Measurements from ENCODE around the gene CYP4Z1. TPM values are rescaled to one million over a fixed set of nuclear protein-coding genes. Genes with fewer than 3 reads are reported as not detected.
A peak's percentile ranks its signal among the peaks of the same experiment; 100 is the strongest.

CYP4Z1 gene
- total RNA-seq (1 to 10 TPM; 1.1 to 2.5 TPM), polyA plus RNA-seq (ENCODE audit: insufficient read length in 2 of 2) (1 to 10 TPM; 1.3 to 2.5 TPM)
- long read RNA-seq, donor 1 = 0 reads
- long read RNA-seq, donor 2 = 0 reads
- long read RNA-seq, donor 3 = 0 reads
- long read RNA-seq, donor 4 = 0 reads

GRCh38 chr1:47067097-47067594 is at the start of gene CYP4Z1:
Gene CYP4Z1 (plus strand): TSS chr1:47067231. CDS start chr1:47067491, 260 bp downstream.
- H3K4me3 ChIP-seq (ENCODE audit: low read depth, low read length) = no peak within 1 kb of the TSS
- H3K36me3 ChIP-seq (ENCODE audit: control insufficient read depth, insufficient read depth, low read length) = no peaks in the 10 kb centered on the region
- H3K27ac ChIP-seq (ENCODE audit: low read depth, low read length) = no peak within 1 kb of the TSS
- peaks cover 4% of the 10 kb centered on the region for H3K27me3 ChIP-seq (ENCODE audit: control insufficient read depth, insufficient read depth, low read length)
- DNase-seq (ENCODE audit: low read depth in 4 of 6, low spot score in 6 of 6) = no peak
- H3K9me3 ChIP-seq (ENCODE audit: control insufficient read depth, insufficient read depth, low read length) = no peaks in the 10 kb centered on the region
- H3K4me1 ChIP-seq (ENCODE audit: control insufficient read depth, insufficient read depth, low read length) = no peaks in the 10 kb centered on the region

GRCh38 chr1:47021070-47021469 is 46.0 kb upstream of the CYP4Z1 start:
- H3K27ac ChIP-seq (ENCODE audit: low read depth, low read length) = no peak overlapping the region
- peaks cover 2% of the 10 kb centered on the region for H3K9me3 ChIP-seq (ENCODE audit: control insufficient read depth, insufficient read depth, low read length)
- 80% methylated on average over 1 of the region's 2 CpGs for WGBS (ENCODE audit: insufficient coverage)
- H3K36me3 ChIP-seq (ENCODE audit: control insufficient read depth, insufficient read depth, low read length) = no peaks in the 10 kb centered on the region
- peaks cover 10% of the 10 kb centered on the region for H3K27me3 ChIP-seq (ENCODE audit: control insufficient read depth, insufficient read depth, low read length)
- H3K4me1 ChIP-seq (ENCODE audit: control insufficient read depth, insufficient read depth, low read length) = peaks cover 7% of the 10 kb centered on the region
- H3K4me3 ChIP-seq (ENCODE audit: low read depth, low read length) = no peak overlapping the region
- DNase-seq (ENCODE audit: low read depth in 4 of 6, low spot score in 6 of 6) = no peak

- under 1% methylated on average over 41 of the region's 49 CpGs for WGBS (ENCODE audit: insufficient coverage)
- DNase-seq (ENCODE audit: low read depth in 4 of 6, low spot score in 6 of 6) = peak; percentile 20 to 92 (median 36)
- no peaks in the 10 kb centered on the region for H3K9me3 ChIP-seq (ENCODE audit: control insufficient read depth, insufficient read depth, low read length)
- peak within 1 kb of the TSS; percentile 55 for H3K4me3 ChIP-seq (ENCODE audit: low read depth, low read length)
- peaks cover 7% of the 10 kb centered on the region for H3K4me1 ChIP-seq (ENCODE audit: control insufficient read depth, insufficient read depth, low read length)
- H3K36me3 ChIP-seq (ENCODE audit: control insufficient read depth, insufficient read depth, low read length) = no peaks in the 10 kb centered on the region
- H3K27ac ChIP-seq (ENCODE audit: low read depth, low read length) = peak within 1 kb of the TSS; percentile 82
- H3K27me3 ChIP-seq (ENCODE audit: control insufficient read depth, insufficient read depth, low read length) = peaks cover 10% of the 10 kb centered on the region
Measured at GRCh38 chr1:47023268-47024140, 43.5 kb upstream of the CYP4Z1 start, which contains the start of gene CYP4X1. Gene CYP4X1 (plus strand): TSS chr1:47023669. CDS start chr1:47023818, 149 bp downstream.

- 0% methylated on average over 1 of the region's 8 CpGs for WGBS (ENCODE audit: insufficient coverage)
- Histone ChIP-seq H3K27me3 (ENCODE audit: control insufficient read depth, insufficient read depth, low read length) (peaks cover 10% of the 10 kb centered on the region), H3K27ac (ENCODE audit: low read depth, low read length) (peak overlapping the region; percentile 82), H3K4me3 (ENCODE audit: low read depth, low read length) (peak overlapping the region; percentile 55), H3K36me3 (ENCODE audit: control insufficient read depth, insufficient read depth, low read length) (no peaks in the 10 kb centered on the region), H3K9me3 (ENCODE audit: control insufficient read depth, insufficient read depth, low read length) (no peaks in the 10 kb centered on the region), H3K4me1 (ENCODE audit: control insufficient read depth, insufficient read depth, low read length) (peaks cover 7% of the 10 kb centered on the region)
- peak in 3 of 6 donors; percentile 2 to 70 (median 29) for DNase-seq (ENCODE audit: low read depth in 4 of 6, low spot score in 6 of 6)
Measured at GRCh38 chr1:47024141-47024801, 42.8 kb upstream of the CYP4Z1 start.

GRCh38 chr1:47030170-47030805 is 36.7 kb upstream of the CYP4Z1 start:
- Histone ChIP-seq H3K4me3 (ENCODE audit: low read depth, low read length) (no peak overlapping the region), H3K27ac (ENCODE audit: low read depth, low read length) (no peak overlapping the region), H3K4me1 (ENCODE audit: control insufficient read depth, insufficient read depth, low read length) (no peaks in the 10 kb centered on the region), H3K9me3 (ENCODE audit: control insufficient read depth, insufficient read depth, low read length) (no peaks in the 10 kb centered on the region), H3K27me3 (ENCODE audit: control insufficient read depth, insufficient read depth, low read length) (no peaks in the 10 kb centered on the region), H3K36me3 (ENCODE audit: control insufficient read depth, insufficient read depth, low read length) (no peaks in the 10 kb centered on the region)
- no peak for DNase-seq (ENCODE audit: low read depth in 4 of 6, low spot score in 6 of 6)
- 79% methylated on average over 2 of the region's 3 CpGs for WGBS (ENCODE audit: insufficient coverage)

GRCh38 chr1:47031059-47031458 is 36.0 kb upstream of the CYP4Z1 start:
- Histone ChIP-seq H3K27ac (ENCODE audit: low read depth, low read length) (no peak overlapping the region), H3K36me3 (ENCODE audit: control insufficient read depth, insufficient read depth, low read length) (no peaks in the 10 kb centered on the region), H3K9me3 (ENCODE audit: control insufficient read depth, insufficient read depth, low read length) (no peaks in the 10 kb centered on the region), H3K27me3 (ENCODE audit: control insufficient read depth, insufficient read depth, low read length) (no peaks in the 10 kb centered on the region), H3K4me1 (ENCODE audit: control insufficient read depth, insufficient read depth, low read length) (no peaks in the 10 kb centered on the region), H3K4me3 (ENCODE audit: low read depth, low read length) (no peak overlapping the region)
- peak in 2 of 6 donors; percentile 4 to 59 for DNase-seq (ENCODE audit: low read depth in 4 of 6, low spot score in 6 of 6)
- no CpG with 5 or more reads among the region's 3 CpGs for WGBS (ENCODE audit: insufficient coverage)

- WGBS (ENCODE audit: insufficient coverage) = 100% methylated on average over 2 of the region's 3 CpGs
- Histone ChIP-seq H3K4me3 (ENCODE audit: low read depth, low read length) (no peak overlapping the region), H3K9me3 (ENCODE audit: control insufficient read depth, insufficient read depth, low read length) (no peaks in the 10 kb centered on the region), H3K27ac (ENCODE audit: low read depth, low read length) (no peak overlapping the region), H3K27me3 (ENCODE audit: control insufficient read depth, insufficient read depth, low read length) (no peaks in the 10 kb centered on the region), H3K36me3 (ENCODE audit: control insufficient read depth, insufficient read depth, low read length) (no peaks in the 10 kb centered on the region), H3K4me1 (ENCODE audit: control insufficient read depth, insufficient read depth, low read length) (no peaks in the 10 kb centered on the region)
- DNase-seq (ENCODE audit: low read depth in 4 of 6, low spot score in 6 of 6) = no peak
Measured at GRCh38 chr1:47031585-47031984, 35.4 kb upstream of the CYP4Z1 start.

- H3K36me3 ChIP-seq (ENCODE audit: control insufficient read depth, insufficient read depth, low read length) = no peaks in the 10 kb centered on the region
- no peaks in the 10 kb centered on the region for H3K27me3 ChIP-seq (ENCODE audit: control insufficient read depth, insufficient read depth, low read length)
- H3K9me3 ChIP-seq (ENCODE audit: control insufficient read depth, insufficient read depth, low read length) = no peaks in the 10 kb centered on the region
- H3K4me1 ChIP-seq (ENCODE audit: control insufficient read depth, insufficient read depth, low read length) = no peaks in the 10 kb centered on the region
- DNase-seq (ENCODE audit: low read depth in 4 of 6, low spot score in 6 of 6) = no peak
- no CpG with 5 or more reads among the region's 1 CpG for WGBS (ENCODE audit: insufficient coverage)
- H3K4me3 ChIP-seq (ENCODE audit: low read depth, low read length) = no peak overlapping the region
- H3K27ac ChIP-seq (ENCODE audit: low read depth, low read length) = no peak overlapping the region
Measured at GRCh38 chr1:47036764-47037163, 30.3 kb upstream of the CYP4Z1 start.

GRCh38 chr1:47059376-47059775 is 7.7 kb upstream of the CYP4Z1 start:
- no peaks in the 10 kb centered on the region for H3K4me1 ChIP-seq (ENCODE audit: control insufficient read depth, insufficient read depth, low read length)
- no peak overlapping the region for H3K4me3 ChIP-seq (ENCODE audit: low read depth, low read length)
- H3K36me3 ChIP-seq (ENCODE audit: control insufficient read depth, insufficient read depth, low read length) = no peaks in the 10 kb centered on the region
- WGBS (ENCODE audit: insufficient coverage) = no CpG with 5 or more reads among the region's 1 CpG
- no peaks in the 10 kb centered on the region for H3K27me3 ChIP-seq (ENCODE audit: control insufficient read depth, insufficient read depth, low read length)
- no peak overlapping the region for H3K27ac ChIP-seq (ENCODE audit: low read depth, low read length)
- H3K9me3 ChIP-seq (ENCODE audit: control insufficient read depth, insufficient read depth, low read length) = no peaks in the 10 kb centered on the region
- DNase-seq (ENCODE audit: low read depth in 4 of 6, low spot score in 6 of 6) = no peak

Data from spinal cord (tissue), 10 donors.